HCEC 1CT (cell line): ENCODE data around the gene KRT40.

Source experiments
- DNase-seq: peaks from one replicate; pipeline ENCODE4 v3.0.0-alpha.2; 2017

The KRT40 gene

DNA sequence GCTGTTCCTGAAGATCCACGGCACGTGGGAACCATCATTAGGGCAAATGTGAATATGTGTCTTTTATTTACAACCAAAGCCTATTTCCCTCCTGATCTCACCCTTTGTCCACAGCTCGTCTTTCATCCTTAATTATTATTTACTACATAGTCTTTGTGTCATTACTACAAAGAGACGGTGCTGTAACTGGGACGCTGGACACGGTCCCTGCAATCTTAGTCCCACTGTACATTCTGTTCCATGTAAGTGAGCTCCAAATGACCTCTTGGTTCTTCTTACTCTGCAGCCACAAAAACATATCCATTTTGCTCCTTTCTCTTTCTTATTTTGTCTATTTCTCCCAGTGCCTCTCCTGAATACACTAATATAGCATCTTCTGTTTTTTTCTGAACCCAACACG is 34.0 kb downstream of the KRT40 start:
- no peak for DNase-seq

DNA sequence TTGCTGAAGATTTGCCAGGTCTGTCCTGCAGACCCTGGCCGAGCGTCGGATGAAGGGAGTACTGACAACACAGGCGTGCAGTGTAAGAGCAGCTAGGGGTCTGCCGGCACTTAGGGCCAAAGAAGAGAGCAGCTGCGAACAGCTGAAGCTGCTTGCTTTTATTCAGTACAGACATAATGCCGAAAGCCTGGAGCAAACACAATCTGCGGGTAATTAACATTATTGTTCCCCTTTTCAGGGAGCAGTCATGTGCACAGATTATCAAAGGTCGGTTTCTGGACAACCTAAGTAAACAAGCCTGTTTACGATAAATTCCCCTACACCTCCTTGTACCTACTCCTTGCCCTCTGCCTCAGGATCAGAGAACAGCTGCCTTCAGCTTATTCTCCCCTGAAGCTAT is 34.7 kb downstream of the KRT40 start:
- no peak for DNase-seq

DNA sequence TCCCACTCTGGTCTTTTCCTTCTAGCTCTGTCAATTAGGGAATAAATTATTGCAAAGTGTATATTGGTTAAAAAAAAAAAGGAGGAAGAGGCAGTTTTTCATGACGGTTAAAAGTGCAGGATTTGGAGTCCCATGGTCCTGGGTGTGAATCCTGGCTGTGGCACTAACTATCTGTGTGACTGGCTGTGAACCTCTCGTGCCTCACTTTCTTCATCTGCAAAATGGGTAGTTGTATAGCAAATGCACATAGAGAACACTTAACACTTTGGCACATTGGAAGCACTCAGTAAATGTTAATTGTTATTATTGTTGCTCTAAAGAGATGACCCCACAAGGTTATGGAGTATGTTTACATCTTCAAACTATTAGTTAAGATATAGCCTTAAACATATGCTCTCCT is 36.2 kb downstream of the KRT40 start:
- DNase-seq = no peak

DNA sequence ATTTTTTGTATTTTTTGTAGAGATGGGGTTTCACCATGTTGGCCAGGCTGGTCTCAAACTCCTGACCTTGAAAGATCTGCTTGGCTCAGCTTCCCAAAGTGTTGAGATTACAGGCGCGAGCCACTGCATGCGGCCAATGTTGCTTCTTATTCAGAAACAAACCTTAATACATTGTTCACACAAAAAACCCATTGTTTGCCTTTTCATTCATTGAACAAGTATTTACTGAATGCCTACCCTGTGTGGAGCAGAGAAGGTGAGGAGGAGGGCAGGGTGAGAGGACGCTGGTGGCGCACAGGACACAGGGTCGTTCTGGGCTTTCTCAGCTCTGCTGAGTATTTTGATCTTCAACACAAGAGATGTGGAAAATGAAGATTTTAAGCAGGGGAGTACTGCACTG is 38.7 kb downstream of the KRT40 start:
- DNase-seq = no peak

DNA sequence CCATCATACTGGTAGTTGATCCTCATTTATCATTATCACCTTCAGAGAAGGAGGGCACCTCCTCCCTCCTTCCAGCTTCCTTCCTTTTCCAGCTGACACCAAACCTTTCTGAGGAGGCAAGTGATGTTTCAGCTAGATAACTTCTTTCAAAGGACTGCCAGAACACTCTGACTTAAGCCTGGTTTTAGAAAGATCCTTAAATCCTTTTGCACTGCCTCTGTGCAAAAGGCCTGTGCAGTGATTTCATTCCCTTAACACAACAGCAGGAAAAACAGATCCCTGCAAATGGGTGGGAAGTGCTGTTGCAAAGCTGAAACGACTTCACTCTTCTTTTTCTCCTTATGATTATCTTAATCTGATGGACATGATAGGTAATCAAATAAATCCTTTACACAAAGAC is 39.6 kb downstream of the KRT40 start:
- DNase-seq = no peak

DNA sequence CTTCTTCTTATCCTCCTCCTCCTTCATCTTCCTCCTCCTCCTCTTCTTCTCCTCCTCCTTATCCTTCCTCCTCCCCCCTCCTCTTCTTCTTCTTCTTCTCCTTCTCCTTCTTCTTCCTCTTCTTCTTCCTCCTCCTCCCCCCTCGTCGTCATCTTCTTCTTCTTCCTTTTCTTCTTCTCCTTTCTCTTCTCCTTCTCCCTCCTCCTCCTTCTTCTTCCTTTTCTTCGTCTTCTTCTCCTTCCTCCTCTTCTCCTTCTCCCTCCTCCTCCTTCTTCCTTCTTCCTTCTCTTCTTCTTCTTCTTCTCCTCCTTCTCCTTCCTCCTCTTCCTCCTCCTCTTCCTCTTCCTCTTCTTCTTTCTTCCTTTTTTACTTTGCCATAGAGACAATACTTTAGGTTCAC is 41.6 kb downstream of the KRT40 start:
- DNase-seq = no peak

DNA sequence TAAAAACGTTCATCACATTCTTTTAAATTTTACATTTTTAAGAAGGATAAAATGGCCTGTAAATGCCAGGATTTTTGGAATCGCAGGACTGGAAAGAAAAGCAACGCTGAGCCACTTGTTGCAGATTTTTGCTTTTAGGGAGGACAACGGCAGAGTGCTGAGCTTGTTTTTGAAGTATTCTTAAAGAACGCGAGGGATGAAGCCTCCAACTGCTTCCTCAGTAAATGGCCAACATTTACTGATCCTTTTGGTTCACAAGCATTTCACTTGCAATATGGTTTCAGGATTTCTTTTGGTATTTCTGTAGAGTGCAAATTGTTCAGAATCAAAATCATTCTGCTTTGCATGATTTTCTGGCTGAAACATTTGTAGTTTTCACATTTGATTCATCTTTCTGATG is 43.9 kb downstream of the KRT40 start:
- no peak for DNase-seq

DNA sequence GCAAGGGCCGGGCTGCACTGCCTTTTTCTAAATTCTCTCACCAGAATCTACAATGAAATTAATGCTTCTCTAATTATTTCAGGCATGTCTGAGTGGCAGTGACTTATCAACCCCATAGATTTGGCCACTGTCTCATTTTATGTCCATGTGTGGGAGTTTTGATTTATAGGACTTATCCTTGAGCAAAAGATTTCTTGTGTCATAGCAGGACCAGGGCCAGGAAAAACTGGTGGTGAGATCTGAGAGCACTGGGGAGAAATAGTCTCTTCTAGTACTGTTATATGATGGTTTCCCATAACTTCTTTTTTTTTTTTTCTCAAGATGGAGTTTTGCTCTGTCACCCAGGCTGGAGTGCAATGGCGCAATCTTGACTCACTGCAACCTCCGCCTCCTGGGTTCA is 45.1 kb downstream of the KRT40 start:
- no peak for DNase-seq

DNA sequence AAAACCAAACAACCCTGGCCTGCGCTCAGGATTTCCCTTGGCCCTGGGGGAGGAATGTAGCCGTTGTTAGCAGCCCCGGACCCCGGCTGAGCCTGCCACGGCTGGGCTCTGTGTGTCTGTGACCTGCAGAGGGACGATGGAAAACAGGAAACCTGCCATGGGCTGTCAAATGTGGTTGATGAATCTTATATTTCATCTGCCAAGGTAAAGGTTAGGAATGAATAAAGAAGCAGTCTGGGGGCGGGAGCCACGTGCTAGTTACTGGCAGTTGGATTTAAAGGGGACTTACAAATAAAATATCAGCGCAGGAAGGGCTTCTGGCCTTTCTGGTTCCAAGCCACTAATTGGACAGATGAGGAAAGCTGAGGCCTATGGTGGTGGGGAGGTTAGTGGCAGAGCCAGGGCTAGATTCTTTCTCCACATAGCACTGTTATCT is 46.7 kb downstream of the KRT40 start, which contains the start of gene KRT23:
TSS of gene KRT23 (minus strand) at position 263 of the 436 bp plus-strand sequence. CDS start 1,043 bp downstream, outside the sequence.
- no peak for DNase-seq

DNA sequence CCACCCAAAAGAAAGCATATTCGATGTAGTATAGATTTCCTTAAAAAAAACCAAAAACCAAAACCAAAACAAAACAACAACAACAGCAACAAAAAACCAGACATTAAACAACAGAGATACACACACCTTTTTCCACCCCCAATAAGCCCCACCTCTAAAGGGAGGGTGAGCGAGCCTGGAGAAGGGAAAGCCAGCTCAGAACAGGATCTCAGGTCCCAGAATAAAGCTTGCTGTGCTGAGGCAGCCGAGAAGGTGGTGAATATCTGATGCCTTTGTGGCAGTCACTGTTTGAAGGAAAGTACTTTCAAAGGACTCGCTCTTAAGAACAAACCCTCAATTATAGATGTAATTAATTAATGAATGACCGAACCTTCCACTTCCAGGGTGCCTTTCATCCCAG is 47.1 kb downstream of the KRT40 start:
- DNase-seq = no peak

DNA sequence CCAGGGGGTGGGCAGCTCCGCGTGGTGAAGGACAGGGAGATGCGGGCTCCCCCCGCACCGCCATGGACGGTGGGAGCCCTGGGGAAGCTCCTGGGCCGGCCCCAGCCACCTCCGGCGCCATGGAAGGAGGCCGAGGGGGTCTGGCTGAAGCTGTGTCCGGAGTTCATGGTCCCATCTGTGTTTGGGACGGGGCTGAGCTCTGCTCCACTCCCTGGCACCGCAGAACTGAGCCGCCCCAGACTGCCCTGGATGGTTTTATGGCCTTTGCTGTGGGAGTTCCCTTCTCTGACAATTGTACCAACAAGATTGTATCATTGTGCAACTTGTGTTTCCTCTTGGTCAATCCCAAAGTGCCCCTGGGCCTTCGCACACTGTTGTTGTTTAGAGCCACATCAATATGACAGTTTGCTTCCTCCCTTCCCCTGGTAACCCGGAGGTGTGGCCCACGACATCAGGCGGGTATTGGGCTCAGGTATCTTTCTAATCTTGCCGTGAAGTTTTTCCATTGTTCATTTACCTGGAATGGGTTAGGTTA is 47.6 kb downstream of the KRT40 start:
- DNase-seq = no peak

DNA sequence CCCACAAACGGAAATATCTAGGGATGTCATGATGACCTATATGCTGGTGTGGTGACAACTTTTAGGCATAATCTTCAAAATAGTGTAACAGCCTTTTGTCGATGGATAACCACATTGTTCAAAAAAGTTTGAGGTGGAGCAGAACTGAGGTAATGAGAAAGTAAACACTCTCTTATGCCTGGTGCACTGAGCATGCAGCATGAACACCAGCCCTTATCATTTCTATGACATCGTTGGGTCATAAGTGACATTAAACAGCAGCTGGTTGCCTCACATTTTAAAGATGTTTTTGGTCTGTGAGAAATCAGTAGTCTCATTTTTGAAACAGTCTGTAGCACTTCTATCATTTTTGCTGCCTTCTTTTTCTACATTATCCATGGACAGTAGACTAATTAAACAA is 48.5 kb downstream of the KRT40 start:
- no peak for DNase-seq

DNA sequence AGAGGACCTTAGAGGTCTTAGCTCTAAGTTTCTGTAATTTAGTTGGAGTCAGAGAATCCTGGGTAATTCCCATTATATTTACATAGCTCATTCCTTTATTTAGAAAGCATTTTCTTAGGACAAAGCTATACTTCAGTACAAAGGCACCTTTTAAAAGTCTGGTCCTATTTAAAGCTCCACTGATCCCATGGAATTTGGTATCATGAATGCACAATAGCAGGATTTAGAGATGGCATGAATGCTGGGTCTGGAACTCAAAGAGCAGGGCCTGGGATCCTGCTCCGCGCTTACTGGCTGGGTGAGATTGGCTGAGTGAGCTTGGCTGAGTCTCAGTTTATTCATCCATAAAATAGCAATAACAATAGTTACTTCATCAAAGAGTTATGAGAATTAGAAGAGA is 51.5 kb downstream of the KRT40 start:
- no peak for DNase-seq

DNA sequence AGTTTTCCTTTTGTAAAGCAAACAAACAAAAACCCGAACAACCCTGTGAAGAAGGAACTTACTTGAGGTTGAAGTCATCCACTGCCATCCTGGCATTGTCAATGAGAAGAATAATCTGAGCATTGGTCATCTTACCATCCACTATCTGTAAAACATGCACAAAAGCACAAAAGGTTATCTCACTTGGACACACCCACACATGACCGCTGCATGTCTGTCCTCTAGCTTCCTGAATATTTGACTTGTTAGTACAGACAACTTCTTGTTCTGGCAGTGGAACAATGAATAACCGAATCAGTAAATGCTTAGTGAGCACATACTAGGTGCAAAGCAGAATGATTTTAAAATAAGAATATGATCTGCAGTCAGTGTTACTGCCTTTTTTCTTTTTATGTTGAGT is 52.8 kb downstream of the KRT40 start:
- no peak for DNase-seq
